Activated T-cell treated with anti-CD3 and anti-CD28 coated beads for 1 hour (primary cell): Measurements from ENCODE around the gene MYL7.

Experiments
- DNase-seq: peaks from one replicate; pipeline ENCODE4 v3.0.0-alpha.2; 2020; ENCODE audit warnings: low read depth

Gene MYL7

GRCh38 chr7:44112231-44112996 lies 28.7 kb downstream of the MYL7 start:
- no peak for DNase-seq

GRCh38 chr7:44111761-44112160 lies 29.4 kb downstream of the MYL7 start:
- DNase-seq, result no peak

DNA sequence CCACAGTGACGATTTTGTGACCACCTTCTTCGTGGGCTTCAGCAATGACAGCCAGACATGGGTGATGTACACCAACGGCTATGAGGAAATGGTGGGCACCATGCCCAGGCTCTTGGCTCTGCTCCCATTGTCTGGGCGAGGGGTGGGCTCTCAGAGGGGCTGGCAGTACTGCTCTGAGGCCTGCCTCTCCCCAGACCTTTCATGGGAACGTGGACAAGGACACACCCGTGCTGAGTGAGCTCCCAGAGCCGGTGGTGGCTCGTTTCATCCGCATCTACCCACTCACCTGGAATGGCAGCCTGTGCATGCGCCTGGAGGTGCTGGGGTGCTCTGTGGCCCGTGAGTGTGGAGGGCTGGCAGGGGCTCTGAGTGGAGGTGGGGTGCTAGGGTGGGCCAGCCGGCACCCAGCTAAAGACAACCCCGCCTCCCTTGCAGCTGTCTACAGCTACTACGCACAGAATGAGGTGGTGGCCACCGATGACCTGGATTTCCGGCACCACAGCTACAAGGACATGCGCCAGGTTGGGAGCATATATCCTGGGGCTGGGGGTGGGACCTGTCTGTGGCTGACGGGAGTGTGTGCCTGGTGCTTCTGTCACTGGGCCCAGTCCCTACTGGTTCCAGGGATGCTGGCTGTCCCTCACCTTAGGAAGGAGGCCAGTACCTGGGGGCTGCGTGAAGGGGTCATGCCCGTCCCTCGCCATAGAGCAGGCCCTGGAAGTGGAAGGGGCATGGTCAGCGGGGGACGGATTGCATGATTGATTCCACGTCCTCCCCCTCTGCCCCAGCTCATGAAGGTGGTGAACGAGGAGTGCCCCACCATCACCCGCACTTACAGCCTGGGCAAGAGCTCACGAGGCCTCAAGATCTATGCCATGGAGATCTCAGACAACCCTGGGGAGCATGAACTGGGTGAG lies 30.2 kb downstream of the MYL7 start:
- no peak for DNase-seq

DNA sequence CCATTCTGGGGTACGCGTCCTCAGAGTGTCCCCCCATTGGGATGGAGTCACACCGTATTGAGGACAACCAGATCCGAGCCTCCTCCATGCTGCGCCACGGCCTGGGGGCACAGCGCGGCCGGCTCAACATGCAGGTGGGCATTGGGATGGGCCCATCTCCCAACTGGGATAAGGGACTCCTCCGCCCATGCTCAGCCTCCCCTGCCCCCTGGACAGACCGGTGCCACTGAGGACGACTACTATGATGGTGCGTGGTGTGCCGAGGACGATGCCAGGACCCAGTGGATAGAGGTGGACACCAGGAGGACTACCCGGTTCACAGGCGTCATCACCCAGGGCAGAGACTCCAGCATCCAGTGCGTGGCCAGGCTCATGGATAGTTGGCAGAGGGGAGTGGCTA lies 31.1 kb downstream of the MYL7 start:
- no peak for DNase-seq

- no peak for DNase-seq
These were observed 32.1 kb downstream of the MYL7 start for GRCh38 chr7:44108768-44109750.

- no peak for DNase-seq
These were observed 33.0 kb downstream of the MYL7 start for GRCh38 chr7:44107961-44108767.

DNA sequence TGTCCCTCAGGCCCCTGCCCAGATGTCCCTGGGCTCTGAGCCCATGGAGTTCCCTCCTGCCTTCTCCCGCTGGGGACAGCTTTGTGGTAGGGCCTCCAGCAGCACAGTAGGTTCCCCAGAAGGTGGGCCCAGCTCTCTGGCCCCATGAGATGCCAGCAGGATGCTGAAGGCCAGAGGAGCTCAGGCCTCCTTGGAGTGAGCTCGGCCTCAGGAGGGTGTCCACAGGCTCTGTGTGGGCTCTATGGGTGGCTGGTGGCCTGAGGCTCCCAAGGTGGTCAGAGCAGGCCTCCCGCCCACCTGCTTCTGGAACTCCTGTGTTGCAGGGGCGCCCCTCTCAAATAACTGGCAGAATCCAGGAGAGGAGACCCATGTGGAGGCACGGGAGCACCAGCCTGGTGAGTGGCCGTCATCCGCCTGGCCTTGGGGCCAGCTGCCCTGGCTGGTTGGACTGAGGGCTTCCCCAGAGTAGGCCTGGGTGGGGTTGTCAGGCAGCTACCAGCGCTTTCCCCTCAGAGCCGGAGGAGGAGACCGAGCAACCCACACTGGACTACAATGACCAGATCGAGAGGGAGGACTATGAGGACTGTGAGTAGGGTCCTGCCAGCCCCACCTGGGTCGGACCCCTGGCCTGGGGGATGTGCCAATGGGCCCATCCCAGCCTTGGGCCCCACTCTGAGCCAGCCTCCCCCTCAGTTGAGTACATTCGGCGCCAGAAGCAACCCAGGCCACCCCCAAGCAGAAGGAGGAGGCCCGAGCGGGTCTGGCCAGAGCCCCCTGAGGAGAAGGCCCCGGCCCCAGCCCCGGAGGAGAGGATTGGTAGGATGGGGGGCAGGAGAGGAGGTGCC lies 33.8 kb downstream of the MYL7 start:
- DNase-seq, result no peak

DNA sequence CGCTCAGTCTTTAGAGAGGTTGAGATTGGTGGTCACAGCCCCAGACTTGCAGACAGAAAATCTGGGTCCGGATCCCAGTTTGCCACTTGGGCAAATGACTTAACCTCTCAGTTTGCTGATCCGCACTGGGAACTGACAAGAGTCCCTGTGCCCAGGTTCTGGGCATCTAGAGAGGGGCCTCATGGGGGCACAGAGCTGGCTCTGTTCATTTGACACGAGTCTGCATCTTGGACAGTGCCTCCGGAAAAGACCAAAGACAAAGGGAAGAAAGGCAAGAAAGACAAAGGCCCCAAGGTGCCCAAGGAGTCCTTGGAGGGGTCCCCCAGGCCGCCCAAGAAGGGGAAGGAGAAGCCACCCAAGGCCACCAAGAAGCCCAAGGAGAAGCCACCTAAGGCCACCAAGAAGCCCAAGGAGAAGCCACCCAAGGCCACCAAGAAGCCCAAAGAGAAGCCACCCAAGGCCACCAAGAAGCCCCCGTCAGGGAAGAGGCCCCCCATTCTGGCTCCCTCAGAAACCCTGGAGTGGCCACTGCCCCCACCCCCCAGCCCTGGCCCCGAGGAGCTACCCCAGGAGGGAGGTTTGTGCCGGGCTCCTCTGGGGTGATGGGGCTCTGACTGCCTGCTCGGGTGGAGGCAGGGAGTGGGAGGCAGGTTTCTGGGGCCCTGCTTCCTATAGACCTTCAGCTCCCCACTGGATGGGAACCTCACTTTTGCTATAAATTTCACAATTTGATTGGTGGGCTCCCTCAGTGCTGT lies 34.6 kb downstream of the MYL7 start:
- DNase-seq, result no peak

GRCh38 chr7:44105832-44106231 lies 35.3 kb downstream of the MYL7 start:
- DNase-seq, result no peak

DNA sequence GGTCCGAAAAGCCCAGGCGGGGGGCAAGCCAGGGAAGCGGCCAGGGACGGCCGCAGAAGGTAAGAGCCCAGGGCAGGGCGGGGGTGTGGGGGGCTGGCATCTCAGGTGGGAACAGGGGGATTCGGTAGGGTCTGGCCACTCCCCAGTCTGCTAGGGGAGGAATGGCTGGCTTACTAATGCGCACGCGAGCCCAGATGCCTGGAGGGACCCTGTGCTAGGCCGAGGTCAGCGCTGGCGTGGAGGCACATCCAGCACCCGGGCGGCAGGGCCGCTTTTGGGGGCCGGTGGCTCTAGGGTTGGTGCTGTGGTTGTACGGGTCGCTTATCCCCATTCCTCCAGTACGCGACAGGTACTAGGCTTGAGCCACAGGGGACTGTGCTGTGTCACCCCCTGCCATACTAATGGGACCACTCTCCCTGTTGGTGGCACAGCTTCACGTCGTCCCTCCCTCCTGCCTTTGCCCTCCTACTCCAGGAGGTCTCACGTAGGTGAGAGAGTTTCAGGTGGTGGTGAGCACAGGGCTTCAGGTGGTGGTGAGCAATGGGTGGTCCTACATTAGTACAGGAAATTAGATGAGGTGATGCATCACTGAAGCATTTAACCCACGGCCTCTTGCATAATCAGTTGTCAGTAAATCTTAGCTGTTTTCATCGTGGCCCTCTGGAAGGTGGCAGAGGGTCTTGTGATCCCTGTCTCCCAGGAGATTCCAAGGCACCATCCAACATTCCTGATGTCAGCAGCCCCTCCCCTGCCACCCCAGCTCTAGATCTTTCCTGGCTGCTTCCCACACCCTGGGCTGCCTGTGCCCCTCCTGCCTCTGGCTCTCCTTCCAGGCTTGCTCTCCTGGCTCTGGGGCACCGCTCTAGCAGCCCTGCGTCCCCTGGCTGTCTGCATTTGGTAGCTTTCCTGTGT lies 36.0 kb downstream of the MYL7 start:
- DNase-seq, result no peak

- no peak for DNase-seq
These were observed 36.9 kb downstream of the MYL7 start, which contains the start of gene AEBP1 for GRCh38 chr7:44103923-44104859. Gene AEBP1 (plus strand): TSS chr7:44104345. CDS start chr7:44104666, 321 bp downstream.

- no peak for DNase-seq
These were observed 37.6 kb downstream of the MYL7 start for GRCh38 chr7:44103566-44103922.

GRCh38 chr7:44102846-44103565 lies 38.1 kb downstream of the MYL7 start:
- no peak for DNase-seq

DNA sequence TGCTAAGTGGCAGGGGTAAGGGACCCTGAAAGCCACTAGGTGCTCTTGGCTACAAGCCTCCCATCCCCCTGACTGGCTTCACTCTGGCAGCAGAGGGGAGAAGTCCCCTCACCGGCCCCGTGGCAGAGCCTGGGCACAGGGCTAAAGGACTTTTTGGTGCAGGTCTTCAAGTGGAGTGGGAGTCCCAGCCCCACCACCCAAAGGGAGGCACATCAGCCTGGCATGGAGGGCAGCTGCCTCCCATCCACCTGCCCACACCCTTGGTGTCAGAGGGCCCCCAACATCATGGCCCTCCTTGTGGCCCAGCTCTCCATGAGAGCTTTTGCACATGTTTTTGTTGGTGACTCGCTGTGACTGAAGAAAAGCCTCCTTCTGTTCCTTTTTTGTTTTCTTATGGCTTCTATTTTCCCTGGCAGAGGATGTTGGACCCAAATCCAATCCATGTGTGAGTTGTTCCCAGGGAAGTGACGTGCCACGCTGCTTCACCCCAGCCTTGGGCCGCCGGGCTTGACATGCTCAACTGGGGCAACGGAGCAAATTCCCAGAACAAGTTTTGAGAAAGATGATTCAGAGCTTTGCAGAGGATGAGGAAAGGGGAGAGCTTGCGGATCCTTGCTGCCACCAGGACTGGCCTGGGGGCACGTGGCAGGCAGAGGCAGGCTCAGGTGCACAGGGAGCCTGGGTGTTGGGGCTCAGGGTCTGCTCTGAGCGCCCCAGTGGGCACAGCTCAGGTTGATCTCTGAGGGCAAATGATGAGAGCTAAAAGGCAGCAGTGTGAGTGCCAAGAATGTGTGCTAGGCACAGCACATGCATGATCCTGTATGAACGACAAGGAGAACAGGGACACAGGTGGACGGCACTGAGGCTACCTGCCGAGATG lies 38.9 kb downstream of the MYL7 start:
- DNase-seq, result no peak

DNA sequence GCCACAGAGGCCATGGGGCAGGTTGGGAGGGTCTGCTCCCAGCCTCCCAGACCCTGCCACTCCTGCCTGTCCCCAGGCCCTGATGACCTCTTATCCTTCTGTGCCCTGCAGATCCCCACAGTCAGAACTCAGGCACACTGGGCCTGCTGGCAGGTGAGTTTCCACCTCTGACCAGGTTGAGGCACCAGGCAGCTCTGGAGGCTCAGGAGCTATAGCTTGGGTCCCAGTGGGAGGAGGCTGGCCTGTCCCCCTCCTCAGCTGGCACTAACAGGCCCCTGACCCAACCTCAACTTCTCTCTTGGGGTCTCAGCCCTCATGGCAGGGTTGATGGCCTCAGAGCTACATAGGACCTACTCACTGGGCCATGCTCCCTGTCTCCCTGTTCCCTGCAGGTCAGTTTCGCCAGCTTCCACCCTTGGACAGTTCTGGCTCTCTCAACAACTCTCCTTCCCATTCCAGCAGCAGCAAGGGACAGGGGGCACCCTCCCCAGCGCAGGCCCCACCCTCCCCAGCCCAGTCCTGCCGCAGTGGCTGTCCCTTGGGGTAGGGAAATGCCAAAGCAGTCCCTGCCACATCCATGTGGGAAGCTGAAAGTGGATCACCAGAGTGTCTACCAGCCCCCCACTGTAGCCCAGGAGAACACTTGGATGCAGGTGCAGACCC lies 39.7 kb downstream of the MYL7 start:
- no peak for DNase-seq
